Measurements from ENCODE around the gene MAPRE3.

The MAPRE3 gene

GRCh38 chr2:27039871-27040270, 69.4 kb downstream of the MAPRE3 start:
- Histone ChIP-seq H4K20me1 (ENCODE audit: insufficient read depth, low read length) (no peaks in the 10 kb centered on the region), H3K79me2 (ENCODE audit: low read length) (peaks cover 10% of the 10 kb centered on the region), H3K27me3 (ENCODE audit: low read depth, low read length) (no peaks in the 10 kb centered on the region), H3K4me1 (ENCODE audit: low read length) (peaks cover 41% of the 10 kb centered on the region), H3K27ac (ENCODE audit: low read length) (peak overlapping the region; percentile 99), H2AFZ (ENCODE audit: low read depth, low read length) (no peak overlapping the region), H3K4me2 (ENCODE audit: low read length) (no peak overlapping the region), H3K4me3 (ENCODE audit: low read length) (no peak overlapping the region), H3K36me3 (replicated peaks; ENCODE audit: low read depth, low read length) (peaks cover 85% of the 10 kb centered on the region), H3K9ac (ENCODE audit: low read length) (no peak overlapping the region), H3K9me3 (ENCODE audit: insufficient read depth, low read length) (peaks cover 5% of the 10 kb centered on the region; the same call in 1 of the 2 replicates)
- TF ChIP-seq EZH2phosphoT487 (IDR thresholded peaks at IDR 0.05; ENCODE audit: low read depth): no peak
- TF ChIP-seq CTCF (IDR thresholded peaks at IDR 0.05; ENCODE audit: low read depth, low read length): no peak

- peaks cover 81% of the 10 kb centered on the region for H3K36me3 ChIP-seq (replicated peaks; ENCODE audit: low read depth, low read length)
These were observed 69.8 kb downstream of the MAPRE3 start for GRCh38 chr2:27040282-27040681.

GRCh38 chr2:27041752-27042151, 71.3 kb downstream of the MAPRE3 start:
- H3K4me1 ChIP-seq (ENCODE audit: low read length): peaks cover 41% of the 10 kb centered on the region
- H4K20me1 ChIP-seq (ENCODE audit: insufficient read depth, low read length): no peaks in the 10 kb centered on the region
- peak overlapping the region; percentile 99 for H3K27ac ChIP-seq (ENCODE audit: low read length)
- no peaks in the 10 kb centered on the region for H3K27me3 ChIP-seq (ENCODE audit: low read depth, low read length)
- peak overlapping the region; percentile 81 for H3K4me2 ChIP-seq (ENCODE audit: low read length)
- H2AFZ ChIP-seq (ENCODE audit: low read depth, low read length): no peak overlapping the region
- H3K4me3 ChIP-seq (ENCODE audit: low read length): peak overlapping the region; percentile 55
- H3K9ac ChIP-seq (ENCODE audit: low read length): peak overlapping the region; percentile 68
- peaks cover 5% of the 10 kb centered on the region; the same call in 1 of the 2 replicates for H3K9me3 ChIP-seq (ENCODE audit: insufficient read depth, low read length)
- H3K36me3 ChIP-seq (replicated peaks; ENCODE audit: low read depth, low read length): peaks cover 66% of the 10 kb centered on the region
- H3K79me2 ChIP-seq (ENCODE audit: low read length): no peaks in the 10 kb centered on the region
- TF ChIP-seq EZH2phosphoT487 (IDR thresholded peaks at IDR 0.05; ENCODE audit: low read depth) (no peak), CTCF (IDR thresholded peaks at IDR 0.05; ENCODE audit: low read depth, low read length) (no peak)

More at GRCh38 chr2:27040282-27040681, 69.8 kb downstream of the MAPRE3 start:
- peak overlapping the region; percentile 55 for H3K4me3 ChIP-seq (ENCODE audit: low read length)
- H3K79me2 ChIP-seq (ENCODE audit: low read length): peaks cover 6% of the 10 kb centered on the region; the same call in 1 of the 2 replicates
- no peak overlapping the region for H3K9ac ChIP-seq (ENCODE audit: low read length)
- H2AFZ ChIP-seq (ENCODE audit: low read depth, low read length): no peak overlapping the region
- peak overlapping the region; percentile 99 for H3K27ac ChIP-seq (ENCODE audit: low read length)
- TF ChIP-seq CTCF (IDR thresholded peaks at IDR 0.05; ENCODE audit: low read depth, low read length): no peak
- H3K27me3 ChIP-seq (ENCODE audit: low read depth, low read length): no peaks in the 10 kb centered on the region
- no peaks in the 10 kb centered on the region for H4K20me1 ChIP-seq (ENCODE audit: insufficient read depth, low read length)
- peak overlapping the region; percentile 81 for H3K4me2 ChIP-seq (ENCODE audit: low read length)
- peaks cover 5% of the 10 kb centered on the region; the same call in 1 of the 2 replicates for H3K9me3 ChIP-seq (ENCODE audit: insufficient read depth, low read length)
- H3K4me1 ChIP-seq (ENCODE audit: low read length): peaks cover 41% of the 10 kb centered on the region

- Histone ChIP-seq H2AFZ (ENCODE audit: low read depth, low read length) (no peak overlapping the region), H3K4me2 (ENCODE audit: low read length) (peak overlapping the region; percentile 81), H3K36me3 (replicated peaks; ENCODE audit: low read depth, low read length) (peaks cover 62% of the 10 kb centered on the region)
These were observed 71.8 kb downstream of the MAPRE3 start for GRCh38 chr2:27042159-27042661.

More at GRCh38 chr2:27042159-27042661, 71.8 kb downstream of the MAPRE3 start:
- H3K4me3 ChIP-seq (ENCODE audit: low read length): peak overlapping the region; percentile 57
- H3K9me3 ChIP-seq (ENCODE audit: insufficient read depth, low read length): peaks cover 5% of the 10 kb centered on the region; the same call in 1 of the 2 replicates
- H3K27ac ChIP-seq (ENCODE audit: low read length): peak overlapping the region; percentile 99
- no peaks in the 10 kb centered on the region for H3K27me3 ChIP-seq (ENCODE audit: low read depth, low read length)
- no peaks in the 10 kb centered on the region for H4K20me1 ChIP-seq (ENCODE audit: insufficient read depth, low read length)
- peak overlapping the region; percentile 68; the same call in 1 of the 2 replicates for H3K9ac ChIP-seq (ENCODE audit: low read length)
- peaks cover 41% of the 10 kb centered on the region for H3K4me1 ChIP-seq (ENCODE audit: low read length)
- TF ChIP-seq CTCF (IDR thresholded peaks at IDR 0.05; ENCODE audit: low read depth, low read length) (no peak), EZH2phosphoT487 (IDR thresholded peaks at IDR 0.05; ENCODE audit: low read depth) (no peak)
- H3K79me2 ChIP-seq (ENCODE audit: low read length): no peaks in the 10 kb centered on the region
